Loucy (cell line): Measurements from ENCODE around the gene YWHAQ.

Experiments used
- CTCF ChIP-seq: fragments of 200-600 bp; sonication (generic); conservative IDR thresholded peaks from 2 replicates; pipeline ENCODE4 v1.5.1; 2014; ENCODE audit warnings: mild to moderate bottlenecking, antibody characterized with exemption, low read length
- EZH2phosphoT487 ChIP-seq: fragments of 200-600 bp; IDR thresholded peaks from 2 replicates; pipeline ENCODE4 v1.6.1; 2018; ENCODE audit warnings: antibody characterized with exemption, mild to moderate bottlenecking, moderate library complexity, borderline replicate concordance

- TF ChIP-seq CTCF (no peak), EZH2phosphoT487 (no peak)
Observed at GRCh38 chr2:9634133-9634532, 3.3 kb upstream of the YWHAQ start.
